Neural cell (in vitro differentiated cells): ENCODE results near the gene IFT74. TPM values are rescaled to one million over a fixed set of nuclear protein-coding genes. Genes with fewer than 3 reads are reported as not detected.

Source experiments
- H2AFZ ChIP-seq: fragments of 200-600, 300-800 bp; sonication (generic), shearing (Covaris generic); 2 replicates; pipeline ENCODE4 v1.6.0; 2014; ENCODE audit warnings: low read depth, mild to moderate bottlenecking, antibody characterized with exemption, low read length, moderate library complexity
- H3F3A ChIP-seq: fragments of 200-600 bp; shearing (Covaris generic); 2 replicates; pipeline ENCODE4 v1.6.1; 2016; ENCODE audit warnings: mild to moderate bottlenecking, moderate library complexity, mixed read lengths, antibody characterized with exemption, low read length; ENCODE audit not compliant: insufficient read depth, poor library complexity, severe bottlenecking
- H3K27ac ChIP-seq: fragments of 200-600, 300-800 bp; sonication (generic), shearing (Covaris generic); 2 replicates; pipeline ENCODE4 v1.5.1; 2014; ENCODE audit warnings: mild to moderate bottlenecking, low read length, moderate library complexity
- H3K27me3 ChIP-seq: fragments of 300-800, 200-600 bp; sonication (generic), shearing (Covaris generic); 2 replicates; pipeline ENCODE4 v1.6.0; 2014; ENCODE audit warnings: mild to moderate bottlenecking, low read depth, low read length, moderate library complexity; ENCODE audit not compliant: insufficient read depth
- H3K36me3 ChIP-seq: fragments of 300-800, 200-600 bp; sonication (generic), shearing (Covaris generic); 2 replicates; pipeline ENCODE4 v1.5.1; 2014; ENCODE audit warnings: mild to moderate bottlenecking, antibody characterized with exemption, low read length, moderate library complexity; ENCODE audit not compliant: insufficient read depth
- H3K4me2 ChIP-seq: fragments of 300-800, 200-600 bp; sonication (generic), shearing (Covaris generic); 2 replicates; pipeline ENCODE4 v1.6.0; 2014; ENCODE audit warnings: mild to moderate bottlenecking, low read length
- H3K4me3 ChIP-seq: fragments of 300-800, 200-600 bp; sonication (generic), shearing (Covaris generic); 2 replicates; pipeline ENCODE4 v1.5.1; 2014; ENCODE audit warnings: mild to moderate bottlenecking, low read length, moderate library complexity
- H3K79me2 ChIP-seq: fragments of 200-600 bp; shearing (Covaris generic); replicated peaks from 2 replicates; pipeline ENCODE4 v1.6.0; 2014; ENCODE audit warnings: mild to moderate bottlenecking, low read length, moderate library complexity; ENCODE audit not compliant: insufficient read depth
- H3K9ac ChIP-seq: fragments of 300-800, 200-600 bp; sonication (generic), shearing (Covaris generic); 2 replicates; pipeline ENCODE4 v1.6.1; 2016; ENCODE audit warnings: mild to moderate bottlenecking, low read length, mixed read lengths
- H3K9me2 ChIP-seq: fragments of 200-600 bp; shearing (Covaris generic); 2 replicates; pipeline ENCODE4 v1.6.1; 2016; ENCODE audit warnings: mild to moderate bottlenecking, low read length, mixed read lengths; ENCODE audit not compliant: insufficient read depth
- H3K9me3 ChIP-seq: fragments of 200-600, 300-800 bp; sonication (generic), shearing (Covaris generic); 2 replicates; pipeline ENCODE4 v1.6.1; 2016; ENCODE audit warnings: mild to moderate bottlenecking, mixed run types, low read length, moderate library complexity, mixed read lengths
- H4K20me1 ChIP-seq: fragments of 200-600 bp; shearing (Covaris generic); 2 replicates; pipeline ENCODE4 v1.6.1; 2016; ENCODE audit warnings: mild to moderate bottlenecking, mixed run types; ENCODE audit not compliant: insufficient read depth
- CTCF ChIP-seq: fragments of 450-650 bp; IDR thresholded peaks from 2 replicates; pipeline ENCODE4 v1.5.1; 2014; ENCODE audit warnings: antibody characterized with exemption, mild to moderate bottlenecking, moderate library complexity; ENCODE audit not compliant: poor library complexity, severe bottlenecking
- EP300 ChIP-seq: fragments of 450-650 bp; conservative IDR thresholded peaks from 2 replicates; pipeline ENCODE4 v1.6.1; 2014; ENCODE audit warnings: antibody characterized with exemption, mild to moderate bottlenecking, moderate library complexity; ENCODE audit not compliant: poor library complexity, severe bottlenecking
- EZH2 ChIP-seq: fragments of 200-600, 300-800 bp; shearing (Covaris generic), sonication (generic); IDR thresholded peaks from 2 replicates; pipeline ENCODE4 v1.6.1; 2014; ENCODE audit warnings: antibody characterized with exemption, low read length, borderline replicate concordance, mild to moderate bottlenecking; ENCODE audit not compliant: insufficient read depth, poor library complexity, severe bottlenecking
- MXI1 ChIP-seq: fragments of 450-650 bp; conservative IDR thresholded peaks from 2 replicates; pipeline ENCODE4 v1.6.1; 2014; ENCODE audit warnings: antibody characterized with exemption, mild to moderate bottlenecking; ENCODE audit not compliant: poor library complexity, severe bottlenecking
- POLR2AphosphoS5 ChIP-seq: IDR thresholded peaks from 2 replicates; pipeline ENCODE4 v1.6.1; 2012
- RAD21 ChIP-seq: fragments of 450-650 bp; conservative IDR thresholded peaks from 2 replicates; pipeline ENCODE4 v1.6.1; 2014; ENCODE audit warnings: antibody characterized with exemption, mild to moderate bottlenecking, moderate library complexity
- SMC3 ChIP-seq: fragments of 450-650 bp; conservative IDR thresholded peaks from 2 replicates; pipeline ENCODE4 v1.6.1; 2014; ENCODE audit warnings: antibody characterized with exemption, mild to moderate bottlenecking, moderate library complexity; ENCODE audit not compliant: poor library complexity
- TAF1 ChIP-seq: IDR thresholded peaks from 2 replicates; pipeline ENCODE4 v1.6.1; 2012; ENCODE audit warnings: low read depth
- polyA plus RNA-seq: library from polyadenylated mRNA; depleted of rRNA; stranded (reverse); fragments of >200 nt; gene quantifications from 2 replicates; pipeline ENCODE4 v1.2.3, GENCODE V29; 2014
- TF ChIP-seq, protein P1 (sequence below): IDR thresholded peaks from 2 replicates; pipeline ENCODE4 v1.6.1; 2012; ENCODE audit warnings: borderline replicate concordance

IFT74 gene
- polyA plus RNA-seq, 1 donor from 2014 or later = 10.9 TPM

DNA sequence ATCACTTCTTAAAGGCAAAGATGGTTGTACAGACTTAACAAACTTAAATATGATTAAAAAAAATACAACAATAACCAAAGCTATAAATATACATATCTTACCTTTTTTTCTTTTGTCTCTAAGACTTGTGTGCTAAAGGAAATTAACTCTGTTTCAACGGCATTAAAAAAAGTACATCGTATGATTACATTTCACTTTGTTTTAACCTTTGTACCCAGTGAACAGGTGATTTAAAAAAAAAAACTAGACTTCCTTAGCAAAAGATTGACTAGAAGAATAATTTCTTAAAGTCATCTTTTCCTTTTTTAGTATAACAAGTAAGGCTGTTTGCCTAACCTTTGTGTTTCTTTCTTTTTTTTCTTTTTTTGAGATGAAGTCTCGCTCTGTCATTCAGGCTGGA is 49.3 kb downstream of the IFT74 start, which contains the start of gene LRRC19:
LRRC19 (minus strand) TSS at position 182 of the 400 bp plus-strand sequence. CDS start 5,978 bp downstream, outside the sequence.
- Histone ChIP-seq H3K9me3 (no peaks in the 10 kb centered on the region), H3K79me2 (no peaks in the 10 kb centered on the region), H4K20me1 (no peaks in the 10 kb centered on the region), H3F3A (no peaks in the 10 kb centered on the region), H3K27me3 (no peaks in the 10 kb centered on the region), H3K36me3 (no peaks in the 10 kb centered on the region), H3K4me3 (no peak within 1 kb of the TSS), H2AFZ (no peak within 1 kb of the TSS), H3K9ac (no peak within 1 kb of the TSS), H3K9me2 (no peaks in the 10 kb centered on the region), H3K4me2 (no peak within 1 kb of the TSS), H3K27ac (no peak within 1 kb of the TSS)
- TF ChIP-seq EZH2 (no peak), CTCF (no peak), MXI1 (no peak), POLR2AphosphoS5 (no peak), TAF1 (no peak), RAD21 (no peak), EP300 (no peak), SMC3 (no peak)
- TF ChIP-seq, protein P1, sequence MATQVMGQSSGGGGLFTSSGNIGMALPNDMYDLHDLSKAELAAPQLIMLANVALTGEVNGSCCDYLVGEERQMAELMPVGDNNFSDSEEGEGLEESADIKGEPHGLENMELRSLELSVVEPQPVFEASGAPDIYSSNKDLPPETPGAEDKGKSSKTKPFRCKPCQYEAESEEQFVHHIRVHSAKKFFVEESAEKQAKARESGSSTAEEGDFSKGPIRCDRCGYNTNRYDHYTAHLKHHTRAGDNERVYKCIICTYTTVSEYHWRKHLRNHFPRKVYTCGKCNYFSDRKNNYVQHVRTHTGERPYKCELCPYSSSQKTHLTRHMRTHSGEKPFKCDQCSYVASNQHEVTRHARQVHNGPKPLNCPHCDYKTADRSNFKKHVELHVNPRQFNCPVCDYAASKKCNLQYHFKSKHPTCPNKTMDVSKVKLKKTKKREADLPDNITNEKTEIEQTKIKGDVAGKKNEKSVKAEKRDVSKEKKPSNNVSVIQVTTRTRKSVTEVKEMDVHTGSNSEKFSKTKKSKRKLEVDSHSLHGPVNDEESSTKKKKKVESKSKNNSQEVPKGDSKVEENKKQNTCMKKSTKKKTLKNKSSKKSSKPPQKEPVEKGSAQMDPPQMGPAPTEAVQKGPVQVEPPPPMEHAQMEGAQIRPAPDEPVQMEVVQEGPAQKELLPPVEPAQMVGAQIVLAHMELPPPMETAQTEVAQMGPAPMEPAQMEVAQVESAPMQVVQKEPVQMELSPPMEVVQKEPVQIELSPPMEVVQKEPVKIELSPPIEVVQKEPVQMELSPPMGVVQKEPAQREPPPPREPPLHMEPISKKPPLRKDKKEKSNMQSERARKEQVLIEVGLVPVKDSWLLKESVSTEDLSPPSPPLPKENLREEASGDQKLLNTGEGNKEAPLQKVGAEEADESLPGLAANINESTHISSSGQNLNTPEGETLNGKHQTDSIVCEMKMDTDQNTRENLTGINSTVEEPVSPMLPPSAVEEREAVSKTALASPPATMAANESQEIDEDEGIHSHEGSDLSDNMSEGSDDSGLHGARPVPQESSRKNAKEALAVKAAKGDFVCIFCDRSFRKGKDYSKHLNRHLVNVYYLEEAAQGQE = no peak

DNA sequence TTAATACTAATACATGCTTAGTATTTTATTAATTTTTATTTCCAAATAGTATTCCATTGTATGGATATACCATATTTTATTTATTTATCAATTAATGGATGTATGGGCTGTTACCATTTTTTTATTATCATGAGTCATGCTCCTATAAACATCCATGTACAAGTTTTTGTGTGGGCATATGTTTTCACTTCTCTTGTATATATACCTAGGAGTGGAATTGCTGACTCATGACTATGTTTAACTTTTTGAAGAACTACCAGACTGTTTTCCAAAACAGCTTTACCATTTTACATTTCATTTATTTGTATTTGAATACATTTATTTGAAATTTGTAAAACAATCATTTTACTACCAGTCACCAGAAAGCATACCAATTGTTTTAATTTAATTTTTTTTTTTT is 63.4 kb downstream of the IFT74 start:
- Histone ChIP-seq H3K9me3 (no peaks in the 10 kb centered on the region), H3K36me3 (peaks cover 4% of the 10 kb centered on the region), H3K9ac (no peak overlapping the region), H3K4me2 (no peak overlapping the region), H4K20me1 (no peaks in the 10 kb centered on the region), H3K27ac (no peak overlapping the region), H3K9me2 (no peaks in the 10 kb centered on the region), H2AFZ (no peak overlapping the region), H3K4me3 (no peak overlapping the region), H3K79me2 (no peaks in the 10 kb centered on the region), H3K27me3 (no peaks in the 10 kb centered on the region), H3F3A (no peaks in the 10 kb centered on the region)
- no peak for TF ChIP-seq SMC3
- TF ChIP-seq TAF1 = no peak
- no peak for TF ChIP-seq CTCF
